HL-60 (cell line): ENCODE measurements around the gene ARHGAP24.

Experiments used
- CTCF ChIP-seq: IDR thresholded peaks from one replicate; pipeline ENCODE4 v1.5.1; 2011; ENCODE audit warnings: low read length, control low read depth, inconsistent platforms; ENCODE audit not compliant: insufficient read depth
- GABPA ChIP-seq: IDR thresholded peaks from 2 replicates; pipeline ENCODE4 v1.6.1; 2012; ENCODE audit warnings: low read depth
- POLR2AphosphoS5 ChIP-seq: IDR thresholded peaks from 2 replicates; pipeline ENCODE4 v1.6.1; 2012; ENCODE audit warnings: low read depth
- REST ChIP-seq: IDR thresholded peaks from 2 replicates; pipeline ENCODE4 v1.6.1; 2012; ENCODE audit warnings: low read depth; ENCODE audit not compliant: insufficient replicate concordance

GRCh38 chr4:86007042-86007441, 532.1 kb downstream of the ARHGAP24 start:
- TF ChIP-seq CTCF (no peak), REST (no peak), POLR2AphosphoS5 (no peak), GABPA (no peak)
